CD4-positive, alpha-beta T cell treated with Interleukin-17A for 4 hours (primary cell): Measurements from ENCODE around the gene GPR158.
"Not testable (repeated sequence)": the region's sequence is repeated elsewhere in the genome, so short reads cannot be mapped to it uniquely, and the experiment has no call there.

ENCODE experiments used
- DNase-seq: peaks from one replicate; pipeline ENCODE4 v3.0.0-alpha.2; 2020; ENCODE audit warnings: mixed read lengths

GPR158 gene

GRCh38 chr10:25304606-25305005, 129.8 kb downstream of the GPR158 start:
- DNase-seq, result no peak

GRCh38 chr10:25306386-25306785, 131.6 kb downstream of the GPR158 start:
- DNase-seq, result no peak

GRCh38 chr10:25308278-25308677, 133.5 kb downstream of the GPR158 start:
- no peak for DNase-seq

- DNase-seq, result not testable (repeated sequence)
These were observed 142.9 kb downstream of the GPR158 start for GRCh38 chr10:25317596-25318211.

GRCh38 chr10:25327273-25327672, 152.5 kb downstream of the GPR158 start:
- no peak for DNase-seq

- no peak for DNase-seq
These were observed 153.6 kb downstream of the GPR158 start for GRCh38 chr10:25328361-25328760.

- DNase-seq, result not testable (repeated sequence)
These were observed 154.8 kb downstream of the GPR158 start for GRCh38 chr10:25329587-25329986.

GRCh38 chr10:25334445-25334844, 159.6 kb downstream of the GPR158 start:
- no peak for DNase-seq

GRCh38 chr10:25336330-25336729, 161.5 kb downstream of the GPR158 start:
- DNase-seq, result no peak

GRCh38 chr10:25338271-25338670, 163.5 kb downstream of the GPR158 start:
- no peak for DNase-seq

- DNase-seq, result no peak
These were observed 165.2 kb downstream of the GPR158 start for GRCh38 chr10:25339966-25340365.

- DNase-seq, result no peak
These were observed 174.7 kb downstream of the GPR158 start for GRCh38 chr10:25349520-25349919.

GRCh38 chr10:25356609-25357008, 181.8 kb downstream of the GPR158 start:
- no peak for DNase-seq

- DNase-seq, result no peak
These were observed 182.5 kb downstream of the GPR158 start for GRCh38 chr10:25357269-25357668.

GRCh38 chr10:25382029-25382810, 207.4 kb downstream of the GPR158 start:
- DNase-seq, result no peak

GRCh38 chr10:25382901-25383300, 208.1 kb downstream of the GPR158 start:
- not testable (repeated sequence) for DNase-seq

- no peak for DNase-seq
These were observed 208.9 kb downstream of the GPR158 start for GRCh38 chr10:25383686-25384085.

- DNase-seq, result no peak
These were observed 209.8 kb downstream of the GPR158 start for GRCh38 chr10:25384618-25385017.

- no peak for DNase-seq
These were observed 213.5 kb downstream of the GPR158 start for GRCh38 chr10:25388188-25388861.

- no peak for DNase-seq
These were observed 214.0 kb downstream of the GPR158 start for GRCh38 chr10:25388862-25389206.

GRCh38 chr10:25390733-25391132, 215.9 kb downstream of the GPR158 start:
- no peak for DNase-seq

GRCh38 chr10:25392132-25392531, 217.3 kb downstream of the GPR158 start:
- DNase-seq, result no peak

GRCh38 chr10:25393621-25394020, 218.8 kb downstream of the GPR158 start:
- no peak for DNase-seq

GRCh38 chr10:25398680-25399079, 223.9 kb downstream of the GPR158 start:
- no peak for DNase-seq
